Measurements from ENCODE around the gene SMIM12. TPM values are rescaled to one million over a fixed set of nuclear protein-coding genes. Genes with fewer than 3 reads are reported as not detected.

SMIM12 gene
- total RNA-seq, 1 experiment from 2014 or later: 41.4 TPM

GRCh38 chr1:34874296-34874952 is 14.9 kb upstream of the SMIM12 start:
- no peak for TF ChIP-seq CTCF (IDR thresholded peaks at IDR 0.05; ENCODE audit: unreplicated experiment)
- Mint-ChIP-seq H3K36me3 (ENCODE audit: insufficient read depth, unreplicated experiment) (no peaks in the 10 kb centered on the region), H3K27ac (ENCODE audit: low read depth, unreplicated experiment) (no peak overlapping the region), H3K27me3 (ENCODE audit: insufficient read depth, unreplicated experiment) (peaks cover 76% of the 10 kb centered on the region), H3K4me3 (ENCODE audit: unreplicated experiment) (no peak overlapping the region), H3K9me3 (ENCODE audit: unreplicated experiment) (no peaks in the 10 kb centered on the region), H3K4me1 (ENCODE audit: insufficient read depth, unreplicated experiment) (no peaks in the 10 kb centered on the region)
- CTCF ChIA-PET: interaction anchor here (0.7 to 1.0 kb wide), 5 partner anchors 8 to 26 kb away, joined by 3 to 4 read pairs (median 3); no protein-coding TSS in a partner anchor
- DNase-seq (ENCODE audit: unreplicated experiment): no peak
- POLR2A ChIA-PET: no interaction called here
- no TSS peak for BruUV-seq (replicated peaks)
- intact Hi-C loops (cut with micrococcal nuclease): no loop called here

GRCh38 chr1:34872133-34872503 is 12.6 kb upstream of the SMIM12 start:
- Mint-ChIP-seq H3K4me1 (ENCODE audit: insufficient read depth, unreplicated experiment) (no peaks in the 10 kb centered on the region), H3K4me3 (ENCODE audit: unreplicated experiment) (no peak overlapping the region), H3K27me3 (ENCODE audit: insufficient read depth, unreplicated experiment) (peaks cover 81% of the 10 kb centered on the region), H3K36me3 (ENCODE audit: insufficient read depth, unreplicated experiment) (no peaks in the 10 kb centered on the region), H3K27ac (ENCODE audit: low read depth, unreplicated experiment) (no peak overlapping the region), H3K9me3 (ENCODE audit: unreplicated experiment) (no peaks in the 10 kb centered on the region)
- POLR2A ChIA-PET: no interaction called here
- no TSS peak for BruUV-seq (replicated peaks)
- intact Hi-C loops (cut with micrococcal nuclease): no loop called here
- CTCF ChIA-PET: interaction anchor here (0.8 to 4.5 kb wide), 2 partner anchors 12 to 85 kb away, joined by 4 to 23 read pairs; partner anchors contain the start of gene SMIM12
- no peak for DNase-seq (ENCODE audit: unreplicated experiment)
- no peak for TF ChIP-seq CTCF (IDR thresholded peaks at IDR 0.05; ENCODE audit: unreplicated experiment)

GRCh38 chr1:34871443-34872132 is 12.0 kb upstream of the SMIM12 start:
- peaks cover 75% of the 10 kb centered on the region for H3K27me3 Mint-ChIP-seq (ENCODE audit: insufficient read depth, unreplicated experiment)
- ChIA-PET POLR2A (no interaction called here), CTCF (interaction anchor here (0.6 to 4.5 kb wide), 3 partner anchors 11 to 757 kb away, joined by 3 to 23 read pairs (median 4); partner anchors contain the start of gene SMIM12)
- BruUV-seq (replicated peaks): no TSS peak
- DNase-seq (ENCODE audit: unreplicated experiment): peak; percentile 2
- intact Hi-C loops (cut with micrococcal nuclease): no loop called here
- no peaks in the 10 kb centered on the region for H3K36me3 Mint-ChIP-seq (ENCODE audit: insufficient read depth, unreplicated experiment)
- H3K4me3 Mint-ChIP-seq (ENCODE audit: unreplicated experiment): no peak overlapping the region
- no peak for TF ChIP-seq CTCF (IDR thresholded peaks at IDR 0.05; ENCODE audit: unreplicated experiment)
- no peaks in the 10 kb centered on the region for H3K9me3 Mint-ChIP-seq (ENCODE audit: unreplicated experiment)
- no peaks in the 10 kb centered on the region for H3K4me1 Mint-ChIP-seq (ENCODE audit: insufficient read depth, unreplicated experiment)
- H3K27ac Mint-ChIP-seq (ENCODE audit: low read depth, unreplicated experiment): no peak overlapping the region

- no peak overlapping the region for H3K27ac Mint-ChIP-seq (ENCODE audit: low read depth, unreplicated experiment)
- intact Hi-C loops (cut with micrococcal nuclease): no loop called here
- no peak for DNase-seq (ENCODE audit: unreplicated experiment)
- no peaks in the 10 kb centered on the region for H3K9me3 Mint-ChIP-seq (ENCODE audit: unreplicated experiment)
- ChIA-PET CTCF (interaction anchor here (0.6 to 4.5 kb wide), 6 partner anchors 10 to 1440 kb away, joined by 3 to 23 read pairs (median 3); partner anchors contain the start of gene SMIM12), POLR2A (no interaction called here)
- no peak for TF ChIP-seq CTCF (IDR thresholded peaks at IDR 0.05; ENCODE audit: unreplicated experiment)
- H3K4me3 Mint-ChIP-seq (ENCODE audit: unreplicated experiment): no peak overlapping the region
- no TSS peak for BruUV-seq (replicated peaks)
- no peaks in the 10 kb centered on the region for H3K4me1 Mint-ChIP-seq (ENCODE audit: insufficient read depth, unreplicated experiment)
- H3K27me3 Mint-ChIP-seq (ENCODE audit: insufficient read depth, unreplicated experiment): peaks cover 63% of the 10 kb centered on the region
- no peaks in the 10 kb centered on the region for H3K36me3 Mint-ChIP-seq (ENCODE audit: insufficient read depth, unreplicated experiment)
These were observed 10.8 kb upstream of the SMIM12 start for GRCh38 chr1:34870395-34870794.
